Osteocyte (in vitro differentiated cells): ENCODE measurements around the gene KCNK18. TPM values are rescaled to one million over a fixed set of nuclear protein-coding genes. Genes with fewer than 3 reads are reported as not detected.

Experiments used
- DNase-seq: peaks from one replicate; pipeline ENCODE4 v3.0.0; 2021; ENCODE audit warnings: mixed read lengths; ENCODE audit not compliant: unreplicated experiment; ENCODE audit errors: extremely low spot score
- H3K27ac Mint-ChIP-seq: one replicate; pipeline ENCODE4 v1.8.0; 2021; ENCODE audit warnings: mild to moderate bottlenecking, mixed read lengths; ENCODE audit not compliant: unreplicated experiment
- H3K27me3 Mint-ChIP-seq: one replicate; pipeline ENCODE4 v1.8.0; 2021; ENCODE audit warnings: mixed read lengths; ENCODE audit not compliant: unreplicated experiment
- H3K36me3 Mint-ChIP-seq: one replicate; pipeline ENCODE4 v1.8.0; 2021; ENCODE audit warnings: mixed read lengths; ENCODE audit not compliant: unreplicated experiment
- H3K4me1 Mint-ChIP-seq: one replicate; pipeline ENCODE4 v1.8.0; 2021; ENCODE audit warnings: mixed read lengths; ENCODE audit not compliant: unreplicated experiment
- H3K4me3 Mint-ChIP-seq: one replicate; pipeline ENCODE4 v1.8.0; 2021; ENCODE audit warnings: mild to moderate bottlenecking, moderate library complexity, mixed read lengths; ENCODE audit not compliant: unreplicated experiment
- H3K9me3 Mint-ChIP-seq: one replicate; pipeline ENCODE4 v1.8.0; 2021; ENCODE audit warnings: mixed read lengths; ENCODE audit not compliant: unreplicated experiment
- CTCF ChIP-seq: fragments of 200-600 bp; sonication (generic); IDR thresholded peaks from 2 replicates; pipeline ENCODE4 v1.5.0; 2021; ENCODE audit warnings: antibody characterized with exemption, mild to moderate bottlenecking, moderate library complexity
- total RNA-seq: library from RNA; stranded (reverse); gene quantifications from 2 replicates; pipeline ENCODE4 v1.2.1, GENCODE V29; 2021

KCNK18 gene
- total RNA-seq, 1 donor from 2014 or later = not detected

- H3K36me3 Mint-ChIP-seq = no peaks in the 10 kb centered on the region
- H3K4me3 Mint-ChIP-seq = no peak overlapping the region
- DNase-seq = no peak
- H3K9me3 Mint-ChIP-seq = no peaks in the 10 kb centered on the region
- no peak overlapping the region for H3K27ac Mint-ChIP-seq
- H3K4me1 Mint-ChIP-seq = peaks cover 22% of the 10 kb centered on the region
- no peak for TF ChIP-seq CTCF
- peaks cover 81% of the 10 kb centered on the region for H3K27me3 Mint-ChIP-seq
These were observed 36.7 kb upstream of the KCNK18 start for GRCh38 chr10:117160567-117160966.

- no peaks in the 10 kb centered on the region for H3K9me3 Mint-ChIP-seq
- peaks cover 86% of the 10 kb centered on the region for H3K27me3 Mint-ChIP-seq
- peaks cover 29% of the 10 kb centered on the region for H3K4me1 Mint-ChIP-seq
These were observed 35.8 kb upstream of the KCNK18 start for GRCh38 chr10:117161386-117162033.

GRCh38 chr10:117162093-117163060 is 34.9 kb upstream of the KCNK18 start:
- no peak for DNase-seq
- Mint-ChIP-seq H3K9me3 (no peaks in the 10 kb centered on the region), H3K4me3 (peak overlapping the region; percentile 65), H3K36me3 (no peaks in the 10 kb centered on the region), H3K4me1 (peaks cover 29% of the 10 kb centered on the region), H3K27me3 (peaks cover 89% of the 10 kb centered on the region), H3K27ac (no peak overlapping the region)
- no peak for TF ChIP-seq CTCF

More at GRCh38 chr10:117161386-117162033, 35.8 kb upstream of the KCNK18 start:
- no peaks in the 10 kb centered on the region for H3K36me3 Mint-ChIP-seq
- no peak for DNase-seq
- no peak overlapping the region for H3K4me3 Mint-ChIP-seq
- no peak overlapping the region for H3K27ac Mint-ChIP-seq
- no peak for TF ChIP-seq CTCF

GRCh38 chr10:117163061-117163953 is 34.0 kb upstream of the KCNK18 start:
- Mint-ChIP-seq H3K4me1 (peaks cover 31% of the 10 kb centered on the region), H3K9me3 (no peaks in the 10 kb centered on the region), H3K27ac (no peak overlapping the region), H3K4me3 (peak overlapping the region; percentile 52), H3K27me3 (peaks cover 85% of the 10 kb centered on the region), H3K36me3 (no peaks in the 10 kb centered on the region)
- peak; percentile 52 for TF ChIP-seq CTCF
- DNase-seq = no peak
